ENCODE measurements around the gene RWDD3.

Gene RWDD3

GRCh38 chr1:95229706-95230105, 4.3 kb upstream of the RWDD3 start:
- DNase-seq (ENCODE audit: low read depth in 1 of 2, low spot score in 1 of 2): no peak

- no peak for DNase-seq (ENCODE audit: low read depth in 1 of 2, low spot score in 1 of 2)
Measured at GRCh38 chr1:95230256-95230655, 3.8 kb upstream of the RWDD3 start.

GRCh38 chr1:95230768-95231191, 3.2 kb upstream of the RWDD3 start:
- DNase-seq (ENCODE audit: low read depth in 1 of 2, low spot score in 1 of 2): no peak

GRCh38 chr1:95232646-95233318, 1.2 kb upstream of the RWDD3 start:
- DNase-seq (ENCODE audit: low read depth in 1 of 2, low spot score in 1 of 2): no peak

GRCh38 chr1:95233319-95233736, 682 bp upstream of the RWDD3 start:
- no peak for DNase-seq (ENCODE audit: low read depth in 1 of 2, low spot score in 1 of 2)

- DNase-seq (ENCODE audit: low read depth in 1 of 2, low spot score in 1 of 2): no peak
Measured at GRCh38 chr1:95236784-95237575, 3.0 kb downstream of the RWDD3 start.

GRCh38 chr1:95237981-95238703, 4.1 kb downstream of the RWDD3 start:
- DNase-seq (ENCODE audit: low read depth in 1 of 2, low spot score in 1 of 2): no peak

- DNase-seq (ENCODE audit: low read depth in 1 of 2, low spot score in 1 of 2): no peak
Measured at GRCh38 chr1:95245029-95245428, 11.0 kb downstream of the RWDD3 start.

GRCh38 chr1:95246511-95246910, 12.5 kb downstream of the RWDD3 start:
- no peak for DNase-seq (ENCODE audit: low read depth in 1 of 2, low spot score in 1 of 2)

- DNase-seq (ENCODE audit: low read depth in 1 of 2, low spot score in 1 of 2): no peak
Measured at GRCh38 chr1:95247607-95248006, 13.6 kb downstream of the RWDD3 start.

- no peak for DNase-seq (ENCODE audit: low read depth in 1 of 2, low spot score in 1 of 2)
Measured at GRCh38 chr1:95249916-95250315, 15.9 kb downstream of the RWDD3 start.

GRCh38 chr1:95252422-95252821, 18.4 kb downstream of the RWDD3 start:
- DNase-seq (ENCODE audit: low read depth in 1 of 2, low spot score in 1 of 2): no peak

- DNase-seq (ENCODE audit: low read depth in 1 of 2, low spot score in 1 of 2): no peak
Measured at GRCh38 chr1:95254959-95255358, 20.9 kb downstream of the RWDD3 start.

- DNase-seq (ENCODE audit: low read depth in 1 of 2, low spot score in 1 of 2): no peak
Measured at GRCh38 chr1:95255826-95256225, 21.8 kb downstream of the RWDD3 start.

- DNase-seq (ENCODE audit: low read depth in 1 of 2, low spot score in 1 of 2): no peak
Measured at GRCh38 chr1:95257758-95258157, 23.7 kb downstream of the RWDD3 start.

- no peak for DNase-seq (ENCODE audit: low read depth in 1 of 2, low spot score in 1 of 2)
Measured at GRCh38 chr1:95259245-95259644, 25.2 kb downstream of the RWDD3 start.

- no peak for DNase-seq (ENCODE audit: low read depth in 1 of 2, low spot score in 1 of 2)
Measured at GRCh38 chr1:95262913-95263312, 28.9 kb downstream of the RWDD3 start.

GRCh38 chr1:95263450-95263849, 29.4 kb downstream of the RWDD3 start:
- no peak for DNase-seq (ENCODE audit: low read depth in 1 of 2, low spot score in 1 of 2)

GRCh38 chr1:95265106-95265505, 31.1 kb downstream of the RWDD3 start:
- DNase-seq (ENCODE audit: low read depth in 1 of 2, low spot score in 1 of 2): no peak

- no peak for DNase-seq (ENCODE audit: low read depth in 1 of 2, low spot score in 1 of 2)
Measured at GRCh38 chr1:95276429-95276828, 42.4 kb downstream of the RWDD3 start.

GRCh38 chr1:95278173-95279006, 44.4 kb downstream of the RWDD3 start:
- DNase-seq (ENCODE audit: low read depth in 1 of 2, low spot score in 1 of 2): no peak
